Psoas muscle (tissue), 8 donors: ENCODE data around the gene CA5A. TPM values are rescaled to one million over a fixed set of nuclear protein-coding genes. Genes with fewer than 3 reads are reported as not detected.
"Not testable (repeated sequence)": the region's sequence is repeated elsewhere in the genome, so short reads cannot be mapped to it uniquely, and the experiment has no call there.

Experiments used
- ATAC-seq, 4 donors: fragments of 200-7000 bp; cut with Tn5 transposase; one replicate each; pipeline ENCODE4 v1.9.1; 2020; ENCODE audit warnings: moderate library complexity in 3 of 4, mild to moderate bottlenecking in 2 of 4
- DNase-seq, 2 donors: peaks; one replicate each; pipeline ENCODE4 v3.0.0-alpha.2; 2020
- H3K27ac ChIP-seq: fragments of 200-600 bp; one replicate; pipeline ENCODE4 v1.8.0; 2022
- H3K27me3 ChIP-seq, 3 donors: fragments of 200-600 bp in 1 of 3; one replicate each; pipeline versions ENCODE4 v1.6.1 to v1.8.0; 2013 to 2022; ENCODE audit warnings: low read length in 2 of 3, mild to moderate bottlenecking in 2 of 3, moderate library complexity in 1 of 3; ENCODE audit not compliant: insufficient read depth in 3 of 3
- H3K36me3 ChIP-seq, 2 donors: fragments of 200-600 bp in 1 of 2; one replicate each; pipeline versions ENCODE4 v1.6.1 to v1.8.0; 2013 to 2022; ENCODE audit warnings: low read depth in 1 of 2, mild to moderate bottlenecking in 1 of 2, moderate library complexity in 1 of 2; ENCODE audit not compliant: insufficient read depth in 1 of 2
- H3K4me1 ChIP-seq: fragments of 200-600 bp; one replicate; pipeline ENCODE4 v1.8.0; 2022
- H3K4me3 ChIP-seq: fragments of 200-600 bp; one replicate; pipeline ENCODE4 v1.8.0; 2022; ENCODE audit warnings: mild to moderate bottlenecking
- H3K9me3 ChIP-seq: fragments of 200-600 bp; one replicate; pipeline ENCODE4 v1.8.0; 2022
- WGBS, 3 donors: extraction: QIAGEN DNeasy Blood & Tissue Kit; methylation state at CpG; one replicate each; pipeline versions ENCODE4 v1.1.6 to v1.1.7; 2013; 5-methylcytosine and 5-hydroxymethylcytosine counted together
- intact Hi-C, 2 donors: fragments of 100-400 bp; cut with DNase I; formaldehyde crosslinking; loops; one replicate each; pipeline versions ENCODE4 v1.11.0 to v1.14.2; 2022
- long read RNA-seq, 2 donors: library from polyadenylated mRNA; unstranded; transcript quantifications; one replicate each; pipeline ENCODE4 v2.0.0, GENCODE V29; 2021
- polyA plus RNA-seq, 3 donors: library from polyadenylated mRNA; stranded (reverse); fragments of 200-250 nt; gene quantifications; one replicate each; pipeline ENCODE4 v1.2.3, GENCODE V29; 2013
- total RNA-seq, 4 donors: library from RNA; stranded (reverse); fragmentation: NEBNext Ultra II Directional in 2 of 4; extraction: Animal tissue kit (Norgen Biotek cat#: 25700) in 2 of 4; gene quantifications; one replicate each; pipeline versions ENCODE4 v1.2.1 to v1.2.4, GENCODE V29; 2021 to 2023
- TF ChIP-seq, protein P1 (sequence below): fragments of 200-600 bp; IDR thresholded peaks from one replicate; pipeline ENCODE4 v1.8.0; 2022; ENCODE audit warnings: antibody characterized with exemption
- donor health status: healthy with polysubstance abuse.
- donor health status: DM: no; HTN: no; CAD: no; lungs with moderate emphysema.
- donor health status: Bipolar disorder and iron deficiency.
- donor health status: healthy.
- donor health status: DM: yes; HTN: yes; CAD: no.
- donor health status: DM: no; HTN: no; CAD: no.
- donor health status: DM: no; HTN: no; CAD: no.
- donor health status: DM: yes; HTN: yes; CAD: no.

Gene CA5A
- total RNA-seq = under 1 TPM in 1 of 4 donors, not detected in 3; 0.12 TPM
- not detected for polyA plus RNA-seq
- long read RNA-seq, donor 1 = 0 reads
- long read RNA-seq, donor 2 = 0 reads

DNA sequence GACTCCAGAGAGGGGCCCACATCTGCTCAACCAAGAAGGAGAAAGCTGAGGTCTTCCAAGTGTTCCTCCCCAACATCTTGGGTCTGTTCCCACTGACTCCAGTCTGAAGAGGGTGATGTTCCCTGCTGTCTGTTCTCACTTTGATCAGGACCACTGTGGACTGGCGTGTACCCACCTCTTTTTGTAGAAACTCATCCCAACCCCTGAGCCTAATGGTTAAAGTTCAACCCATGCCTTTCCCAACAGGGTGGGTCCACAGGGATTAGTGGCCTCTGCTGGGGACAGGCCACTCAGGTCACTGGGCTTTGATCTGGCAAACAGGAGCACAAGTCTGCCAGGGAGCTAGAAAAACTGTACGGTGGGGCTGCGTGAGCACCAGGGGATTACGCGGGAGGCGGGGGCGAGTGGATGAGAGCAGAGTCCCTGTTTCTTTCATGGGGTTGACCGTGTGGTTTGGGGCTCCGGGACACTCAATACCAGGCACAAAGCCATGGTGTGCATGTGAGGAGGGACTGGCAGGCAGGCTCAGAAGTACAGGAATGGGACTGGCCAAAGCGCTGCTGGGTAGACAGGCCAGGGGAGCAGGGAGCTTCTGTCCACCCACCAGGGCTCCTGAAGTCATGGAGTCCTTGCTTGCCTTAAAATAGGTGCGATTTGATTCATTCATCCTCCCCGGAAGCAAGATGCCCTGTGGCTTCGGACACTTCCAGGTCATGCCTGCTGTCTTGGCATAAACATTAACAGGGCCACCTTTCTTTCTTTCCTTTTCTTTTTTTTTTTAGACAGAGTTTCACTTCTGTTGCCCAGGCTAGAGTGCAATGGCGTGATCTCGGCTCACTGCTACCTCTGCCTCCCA, at the start of gene CA5A:
TSS of gene CA5A (minus strand) at position 155 of the 856 bp plus-strand sequence. CDS start at position 76, 79 bp downstream.
- DNase-seq (no peak), ATAC-seq (no peak)
- H3K4me1 ChIP-seq = no peaks in the 10 kb centered on the region
- no peaks in the 10 kb centered on the region for H3K36me3 ChIP-seq
- intact Hi-C loops = no loop called here
- no peak within 1 kb of the TSS for H3K4me3 ChIP-seq
- H3K9me3 ChIP-seq = no peaks in the 10 kb centered on the region
- peaks cover 0 to 5% (median 0%) of the 10 kb centered on the region in 3 donors for H3K27me3 ChIP-seq
- no peak within 1 kb of the TSS for H3K27ac ChIP-seq
- WGBS, 3 donors = 81 to 83% (median 83%) methylated on average over 15 of the region's 15 CpGs
- TF ChIP-seq, protein P1, sequence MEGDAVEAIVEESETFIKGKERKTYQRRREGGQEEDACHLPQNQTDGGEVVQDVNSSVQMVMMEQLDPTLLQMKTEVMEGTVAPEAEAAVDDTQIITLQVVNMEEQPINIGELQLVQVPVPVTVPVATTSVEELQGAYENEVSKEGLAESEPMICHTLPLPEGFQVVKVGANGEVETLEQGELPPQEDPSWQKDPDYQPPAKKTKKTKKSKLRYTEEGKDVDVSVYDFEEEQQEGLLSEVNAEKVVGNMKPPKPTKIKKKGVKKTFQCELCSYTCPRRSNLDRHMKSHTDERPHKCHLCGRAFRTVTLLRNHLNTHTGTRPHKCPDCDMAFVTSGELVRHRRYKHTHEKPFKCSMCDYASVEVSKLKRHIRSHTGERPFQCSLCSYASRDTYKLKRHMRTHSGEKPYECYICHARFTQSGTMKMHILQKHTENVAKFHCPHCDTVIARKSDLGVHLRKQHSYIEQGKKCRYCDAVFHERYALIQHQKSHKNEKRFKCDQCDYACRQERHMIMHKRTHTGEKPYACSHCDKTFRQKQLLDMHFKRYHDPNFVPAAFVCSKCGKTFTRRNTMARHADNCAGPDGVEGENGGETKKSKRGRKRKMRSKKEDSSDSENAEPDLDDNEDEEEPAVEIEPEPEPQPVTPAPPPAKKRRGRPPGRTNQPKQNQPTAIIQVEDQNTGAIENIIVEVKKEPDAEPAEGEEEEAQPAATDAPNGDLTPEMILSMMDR = no peak

DNA sequence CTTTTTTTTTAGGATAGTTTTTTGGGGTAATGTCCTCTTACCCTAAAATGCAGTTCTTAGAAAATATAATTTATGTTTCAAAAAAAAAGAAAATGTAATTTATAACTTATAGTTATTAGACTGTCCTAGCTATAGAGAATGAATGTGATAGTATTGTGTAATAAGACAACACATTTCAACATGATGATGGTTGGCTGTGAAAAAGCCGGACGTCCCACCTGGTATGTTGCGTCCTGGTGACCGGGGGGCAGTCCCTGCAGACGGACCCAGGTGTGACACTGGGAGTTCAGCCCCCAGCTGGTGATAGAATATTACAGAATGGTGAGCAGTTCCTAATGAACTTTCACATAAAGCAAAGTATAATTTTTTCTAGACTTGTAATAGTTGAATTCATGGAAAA, 49.2 kb upstream of the CA5A start:
- ATAC-seq, intact Hi-C loops, DNase-seq, H3K9me3 ChIP-seq, H3K4me3 ChIP-seq, H3K4me1 ChIP-seq, H3K27me3 ChIP-seq: not testable (repeated sequence)
- peaks cover 2 to 39% of the 10 kb centered on the region in 2 donors for H3K36me3 ChIP-seq
- WGBS, 3 donors = 90 to 97% (median 90%) methylated on average over 5 of the region's 5 CpGs
- H3K27ac ChIP-seq = peak overlapping the region; percentile 82

DNA sequence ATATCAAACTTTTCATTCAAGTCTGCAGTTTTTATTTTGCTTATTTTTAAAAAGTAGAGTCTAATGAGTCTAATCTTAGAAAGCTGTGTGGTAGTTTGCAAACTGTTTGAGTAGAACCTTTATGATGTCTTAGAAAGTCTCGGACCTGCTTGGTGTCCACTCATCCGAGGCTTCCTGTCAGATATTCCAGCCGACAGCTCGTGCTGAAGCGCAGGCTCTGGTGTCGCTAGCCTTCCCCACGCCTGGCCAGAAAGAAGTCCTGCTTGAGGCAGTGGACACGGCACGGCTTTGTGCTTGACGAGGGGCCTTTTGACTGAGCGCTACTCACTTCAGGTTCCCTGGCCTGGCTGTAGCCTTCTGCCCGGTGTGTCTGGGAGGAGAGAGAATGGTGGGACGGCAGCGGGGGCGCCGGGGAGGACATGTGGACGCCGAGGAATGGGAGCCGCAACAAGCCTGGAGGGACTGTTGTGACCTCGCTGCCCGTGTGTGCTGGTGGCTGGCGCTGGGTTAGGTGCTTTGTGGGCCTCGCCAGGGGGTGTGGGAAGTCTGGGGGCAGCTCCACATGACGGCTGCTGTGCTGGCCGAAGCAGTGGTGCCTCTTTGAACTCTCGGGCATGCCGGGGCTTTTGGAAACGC, 48.4 kb upstream of the CA5A start:
- Histone ChIP-seq H3K4me1 (peaks cover 12% of the 10 kb centered on the region), H3K27ac (no peak overlapping the region), H3K9me3 (no peaks in the 10 kb centered on the region), H3K4me3 (no peak overlapping the region), H3K36me3 (peaks cover 2 to 39% of the 10 kb centered on the region in 2 donors), H3K27me3 (no peaks in the 10 kb centered on the region)
- WGBS, 3 donors = 94 to 95% (median 94%) methylated on average over 27 to 28 of the region's 28 CpGs
- TF ChIP-seq, protein P1 = no peak
- intact Hi-C loops = loop anchor here in 1 of 2 donors (5.0 kb wide), 1 partner anchor 453 kb away; no protein-coding TSS in a partner anchor
- DNase-seq (no peak), ATAC-seq (no peak)

DNA sequence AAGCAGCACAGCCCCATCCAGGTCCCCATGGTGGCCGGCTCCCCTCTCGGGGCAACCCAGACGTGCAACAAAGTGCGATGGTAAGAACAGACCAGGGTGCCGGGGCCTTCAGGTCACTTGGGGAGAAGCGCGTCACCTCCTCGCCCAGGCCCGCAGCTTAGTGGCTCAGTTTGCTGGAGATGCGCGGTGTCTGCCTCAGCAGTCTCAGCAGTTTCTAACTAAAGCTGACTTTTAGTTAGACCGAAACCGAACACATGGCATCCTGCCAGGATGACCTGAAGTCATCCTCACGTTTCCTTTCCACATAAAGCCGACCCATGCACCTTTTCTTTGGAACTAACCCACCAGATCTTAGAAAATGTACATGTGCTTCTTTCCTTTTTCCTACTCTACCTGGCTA, 47.9 kb upstream of the CA5A start:
- DNase-seq, H3K4me3 ChIP-seq, H3K9me3 ChIP-seq, ATAC-seq, H3K27ac ChIP-seq, H3K27me3 ChIP-seq: not testable (repeated sequence)
- H3K4me1 ChIP-seq = peaks cover 15% of the 10 kb centered on the region
- intact Hi-C loops = loop anchor here in 1 of 2 donors (5.0 kb wide), 1 partner anchor 453 kb away; no protein-coding TSS in a partner anchor
- peaks cover 2 to 39% of the 10 kb centered on the region in 2 donors for H3K36me3 ChIP-seq
- WGBS, 3 donors = 51 to 72% (median 58%) methylated on average over 15 of the region's 15 CpGs

DNA sequence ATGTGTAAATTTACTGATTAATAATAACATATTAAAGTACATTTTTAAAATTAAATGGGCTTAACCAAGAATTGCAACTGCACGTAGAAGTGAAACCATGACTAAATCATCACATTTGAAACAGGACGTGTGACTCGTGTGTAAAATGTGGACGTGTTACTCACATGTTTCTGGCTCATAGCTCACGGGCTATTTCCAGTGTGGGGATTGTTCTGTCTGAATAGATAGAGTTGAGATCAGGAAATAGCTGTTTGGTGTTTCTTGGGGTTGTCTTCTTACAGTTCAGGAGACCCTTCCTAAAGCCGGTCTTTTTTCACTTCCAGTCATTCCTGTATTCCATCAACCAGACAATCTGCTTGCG, 47.4 kb upstream of the CA5A start:
- 43 to 54% (median 43%) methylated on average over 6 to 7 of the region's 7 CpGs for WGBS, 3 donors
- intact Hi-C loops = loop anchor here in 1 of 2 donors (5.0 kb wide), 1 partner anchor 454 kb away; no protein-coding TSS in a partner anchor
- H3K4me1 ChIP-seq = peaks cover 19% of the 10 kb centered on the region

More for the DNA sequence above, 47.4 kb upstream of the CA5A start:
- H3K27me3 ChIP-seq, DNase-seq, H3K4me3 ChIP-seq, H3K9me3 ChIP-seq: not testable (repeated sequence)
- peaks cover 2 to 40% of the 10 kb centered on the region in 2 donors for H3K36me3 ChIP-seq
- H3K27ac ChIP-seq = peak overlapping the region; percentile 68
- peak in 3 of 4 donors; percentile 29 to 52 (median 40) for ATAC-seq
